Measurements from ENCODE around the gene EIF4G2.

Gene EIF4G2

GRCh38 chr11:10855295-10855694, 46.6 kb upstream of the EIF4G2 start (continued):
- TF ChIP-seq ZNF26 (tag by site-specific recombination; IDR thresholded peaks at IDR 0.05) (no peak), ZNF18 (tag by site-specific recombination; IDR thresholded peaks at IDR 0.05) (no peak), PBX3 (CRISPR knock-in tag; IDR thresholded peaks at IDR 0.05) (no peak), EGR2 (tag by site-specific recombination; IDR thresholded peaks at IDR 0.05; ENCODE audit: low read depth) (no peak), YY2 (tag by site-specific recombination; IDR thresholded peaks at IDR 0.05) (no peak)

GRCh38 chr11:10847960-10848860, 39.5 kb upstream of the EIF4G2 start:
- Histone ChIP-seq H3K9me3 (ENCODE audit: control insufficient read depth, insufficient read depth, low read depth, low read length) (no peaks in the 10 kb centered on the region), H3K4me3 (ENCODE audit: low read depth, low read length) (no peak overlapping the region), H3K4me1 (ENCODE audit: control insufficient read depth, insufficient read depth, low read length) (no peaks in the 10 kb centered on the region), H3K27ac (ENCODE audit: extremely low read depth, low read depth, low read length) (no peak overlapping the region), H3K36me3 (ENCODE audit: control insufficient read depth in 2 of 2, insufficient read depth in 1 of 2, low read length in 2 of 2) (peaks cover 0 to 18% of the 10 kb centered on the region in 2 experiments; a peak in 1 of 3 replicates)
- TF ChIP-seq ZNF830 (tag by site-specific recombination; IDR thresholded peaks at IDR 0.05; ENCODE audit: low read depth), result no peak
- peak; percentile 89 for TF ChIP-seq ZNF121 (tag by site-specific recombination; IDR thresholded peaks at IDR 0.05)
- ChIA-PET CTCF (interaction anchor here (0.7 to 2.4 kb wide), 5 partner anchors 31 to 940 kb away, joined by 3 to 12 read pairs (median 3); no protein-coding TSS in a partner anchor), POLR2A (interaction anchor here (0.6 to 4.3 kb wide), 6 partner anchors 9 to 121 kb away, joined by 3 to 35 read pairs (median 6); partner anchors contain the start of genes EIF4G2 and ZBED5)

- CTCF ChIA-PET, result no interaction called here
- Histone ChIP-seq H3K36me3 (ENCODE audit: control insufficient read depth in 2 of 2, insufficient read depth in 1 of 2, low read length in 2 of 2) (peaks cover 0 to 3% of the 10 kb centered on the region in 2 experiments; a peak in 1 of 3 replicates), H3K4me3 (ENCODE audit: low read depth, low read length) (no peak overlapping the region), H3K9me3 (ENCODE audit: control insufficient read depth, insufficient read depth, low read depth, low read length) (no peaks in the 10 kb centered on the region), H3K4me1 (ENCODE audit: control insufficient read depth, insufficient read depth, low read length) (no peaks in the 10 kb centered on the region), H3K27ac (ENCODE audit: extremely low read depth, low read depth, low read length) (no peak overlapping the region)
- POLR2A ChIA-PET, result interaction anchor here (1.0 to 4.3 kb wide), 2 partner anchors 10 to 37 kb away, joined by 3 to 35 read pairs; partner anchors contain the start of gene EIF4G2
- TF ChIP-seq ZNF341 (tag by site-specific recombination; IDR thresholded peaks at IDR 0.05; ENCODE audit: low read depth) (no peak), ZNF133 (tag by site-specific recombination; IDR thresholded peaks at IDR 0.05) (no peak), ZNF629 (tag by site-specific recombination; IDR thresholded peaks at IDR 0.05) (no peak), KLF17 (tag by site-specific recombination; IDR thresholded peaks at IDR 0.05) (no peak), ZNF223 (tag by site-specific recombination; IDR thresholded peaks at IDR 0.05) (no peak), ZNF558 (tag by site-specific recombination; IDR thresholded peaks at IDR 0.05) (no peak)
Observed at GRCh38 chr11:10846660-10847059, 37.9 kb upstream of the EIF4G2 start.

Measured in HEK293 (cell line).